Kasumi-1 (cell line): ENCODE measurements around the gene TAS2R42.

Experiments
- DNase-seq, 2 experiments: peaks; one replicate each; lab custom pipeline; 2025; lab: John Stamatoyannopoulos, UW

Gene TAS2R42

DNA sequence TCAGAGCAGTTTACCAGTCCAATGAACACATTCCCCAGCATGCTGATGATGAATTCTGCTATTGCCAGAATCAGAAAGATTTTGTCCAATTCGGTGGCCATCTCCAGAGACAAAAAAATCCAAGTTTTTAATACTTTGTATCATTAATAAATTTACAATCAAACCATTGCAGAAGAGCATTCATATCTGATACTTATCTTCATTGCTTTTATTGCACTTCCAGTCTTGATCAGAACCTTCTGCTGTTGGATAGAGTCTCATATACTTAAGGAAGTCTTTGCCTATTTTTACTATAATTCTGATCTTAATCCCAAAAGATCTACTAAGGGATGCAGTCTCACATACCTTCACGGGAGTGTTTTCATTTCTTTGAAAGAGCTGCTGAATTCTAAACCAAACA lies at the start of gene TAS2R42:
TAS2R42 (minus strand) TSS at position 101 of the 400 bp plus-strand sequence; CDS start at position 101, 0 bp downstream.
- DNase-seq = no peak

- no peak for DNase-seq
These were observed 46.8 kb upstream of the TAS2R42 start for GRCh38 chr12:11233532-11233931.

DNA sequence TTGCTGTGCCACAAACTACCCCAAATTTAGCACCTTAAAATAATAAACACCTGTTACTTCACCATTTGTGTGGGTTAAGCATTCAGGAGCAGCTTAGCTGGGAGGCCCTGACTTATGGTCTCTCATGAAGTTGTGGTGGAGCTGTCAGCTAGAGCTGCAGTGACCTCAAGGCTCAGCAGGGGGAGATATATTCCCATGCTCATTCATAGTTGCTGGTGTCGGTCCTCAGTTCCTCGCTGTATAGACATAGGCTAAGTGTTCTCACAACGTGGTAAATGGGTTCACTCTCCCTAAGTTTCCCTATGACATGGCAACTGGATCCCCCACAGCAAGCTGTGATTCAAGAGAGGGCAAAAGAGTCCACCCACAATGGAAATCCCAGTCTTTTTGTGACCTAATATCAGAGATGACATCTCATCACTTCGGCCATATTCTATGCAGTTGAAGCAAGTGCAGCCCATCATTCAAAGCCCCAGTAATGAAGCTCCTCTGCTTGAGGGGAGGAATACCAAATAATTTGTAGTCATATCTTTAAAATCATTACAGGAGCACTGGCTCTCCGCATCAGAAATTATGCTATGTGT lies 41.7 kb upstream of the TAS2R42 start:
- peak; percentile 52 to 55 for DNase-seq

- DNase-seq = no peak
These were observed 40.6 kb upstream of the TAS2R42 start for GRCh38 chr12:11227373-11227772.

DNA sequence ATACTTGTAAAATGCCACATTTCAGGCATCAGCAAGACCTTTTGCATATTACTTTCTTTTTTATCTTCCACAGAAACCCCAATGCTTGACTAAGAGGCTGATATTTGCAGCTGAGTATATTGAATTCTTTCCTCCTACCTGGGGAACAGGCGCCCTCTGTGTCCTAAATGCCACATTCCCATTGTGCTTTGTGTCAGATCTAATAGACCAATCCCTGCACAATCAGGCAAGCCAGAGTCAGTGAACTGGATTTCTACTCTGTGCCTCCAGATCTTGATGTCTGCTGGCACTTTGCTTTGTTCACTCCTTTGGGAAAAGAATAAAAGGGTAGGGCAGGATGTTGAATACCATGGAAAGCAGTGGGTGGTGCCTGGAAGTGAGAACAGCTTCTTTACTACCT lies 22.4 kb upstream of the TAS2R42 start:
- no peak for DNase-seq

DNA sequence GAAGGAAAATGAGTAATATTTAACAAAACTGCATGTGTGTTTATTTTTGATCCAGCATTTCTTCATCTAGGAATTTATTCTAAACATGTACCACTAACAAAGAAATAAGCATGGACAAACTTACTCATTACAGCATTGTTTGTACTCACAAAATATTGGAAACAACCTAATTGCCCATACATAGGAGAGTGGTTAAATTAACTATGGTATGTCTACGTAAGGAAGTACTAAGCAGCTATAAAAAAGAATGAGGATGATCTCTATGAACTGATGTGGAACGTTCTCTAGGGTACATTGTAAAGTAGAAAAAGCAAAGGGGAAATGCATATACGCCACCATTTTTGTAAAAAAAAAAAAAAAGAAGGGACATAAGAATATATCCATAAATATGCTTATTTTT lies 17.4 kb upstream of the TAS2R42 start:
- no peak for DNase-seq

DNA sequence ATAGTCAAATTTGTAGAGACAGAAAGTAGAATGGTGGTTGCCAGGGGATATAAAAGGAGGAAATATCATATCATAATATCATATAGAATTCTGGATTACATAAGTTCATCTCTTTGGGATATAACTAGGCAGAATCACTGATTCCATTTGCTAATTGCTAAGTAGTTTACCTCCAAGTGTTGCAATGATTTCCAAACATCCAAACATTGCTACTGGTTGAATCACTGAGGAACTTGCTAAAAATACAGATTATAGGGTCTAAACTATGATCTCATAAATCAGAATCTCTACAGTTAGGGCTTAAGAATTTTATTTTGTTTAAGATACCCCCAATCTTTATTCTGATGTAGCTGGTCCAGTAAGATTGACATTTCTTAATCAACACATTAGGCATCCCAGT lies 16.1 kb upstream of the TAS2R42 start:
- DNase-seq = no peak

DNA sequence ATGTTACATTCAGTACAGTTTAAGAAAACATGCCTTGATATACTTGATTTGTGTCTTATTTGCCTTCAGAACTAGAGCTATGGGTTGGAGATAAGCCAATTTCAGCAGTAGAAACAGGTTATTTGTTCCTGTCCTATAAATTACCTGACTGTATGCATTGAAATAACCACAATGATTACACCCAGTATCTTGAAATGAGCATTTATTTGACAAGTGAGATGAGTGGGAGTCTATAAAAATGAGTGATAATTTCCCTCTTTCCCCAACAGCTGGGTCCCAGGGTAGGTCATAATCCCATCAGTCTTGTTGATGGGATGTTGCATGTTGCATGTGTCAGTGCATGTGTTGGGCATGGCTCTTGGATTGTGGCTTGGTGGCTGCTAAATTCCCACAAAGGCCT lies 3.7 kb downstream of the TAS2R42 start:
- no peak for DNase-seq

DNA sequence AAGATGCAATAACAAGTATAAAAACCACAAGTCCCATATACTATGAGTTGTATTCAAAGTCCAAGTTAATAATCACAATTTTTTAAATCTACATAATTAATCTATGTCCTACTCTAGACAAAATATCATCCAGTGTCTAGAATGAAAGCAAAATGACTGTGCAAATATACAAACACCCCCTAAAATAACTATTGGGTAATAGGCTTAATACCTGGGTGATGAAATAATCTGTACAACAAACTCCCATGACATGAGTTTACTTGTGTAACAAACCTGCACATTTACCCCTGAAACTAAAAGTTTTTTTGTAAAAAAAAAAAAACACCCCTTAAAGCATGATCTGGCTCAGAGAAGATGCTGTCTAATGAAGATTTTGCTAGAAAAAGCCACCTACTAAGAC lies 4.2 kb downstream of the TAS2R42 start:
- no peak for DNase-seq

DNA sequence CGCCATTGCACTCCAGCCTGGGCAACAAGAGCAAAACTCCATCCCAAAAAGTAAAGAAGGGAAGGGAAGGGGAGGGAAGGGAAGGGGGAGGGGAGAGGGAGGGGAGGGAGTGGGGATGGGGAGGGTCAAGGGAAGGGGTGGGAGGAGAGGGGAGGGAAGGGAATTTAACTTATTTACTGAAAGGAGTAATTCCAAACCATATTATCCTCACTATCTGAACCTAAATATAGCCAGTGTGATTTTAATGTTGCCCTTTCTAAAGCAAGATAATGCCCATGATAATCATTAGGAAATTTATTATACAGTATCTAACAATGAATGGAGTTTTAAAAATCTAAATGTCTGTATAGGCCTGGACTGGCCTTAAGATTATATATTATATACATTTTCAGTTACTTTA lies 8.5 kb downstream of the TAS2R42 start:
- DNase-seq = no peak

- DNase-seq = no peak
These were observed 12.7 kb downstream of the TAS2R42 start for GRCh38 chr12:11174022-11174421.

- DNase-seq = no peak
These were observed 14.6 kb downstream of the TAS2R42 start for GRCh38 chr12:11171969-11172675.

GRCh38 chr12:11171145-11171968 lies 15.4 kb downstream of the TAS2R42 start, which contains the start of gene SMIM10L1:
TSS of gene SMIM10L1 (plus strand) at chr12:11171194. CDS start at chr12:11171357, 163 bp downstream.
- DNase-seq = peak; percentile 49 to 67

- DNase-seq = no peak
These were observed 16.0 kb downstream of the TAS2R42 start for GRCh38 chr12:11170810-11171144.

- no peak for DNase-seq
These were observed 20.4 kb downstream of the TAS2R42 start for GRCh38 chr12:11166300-11166699.

DNA sequence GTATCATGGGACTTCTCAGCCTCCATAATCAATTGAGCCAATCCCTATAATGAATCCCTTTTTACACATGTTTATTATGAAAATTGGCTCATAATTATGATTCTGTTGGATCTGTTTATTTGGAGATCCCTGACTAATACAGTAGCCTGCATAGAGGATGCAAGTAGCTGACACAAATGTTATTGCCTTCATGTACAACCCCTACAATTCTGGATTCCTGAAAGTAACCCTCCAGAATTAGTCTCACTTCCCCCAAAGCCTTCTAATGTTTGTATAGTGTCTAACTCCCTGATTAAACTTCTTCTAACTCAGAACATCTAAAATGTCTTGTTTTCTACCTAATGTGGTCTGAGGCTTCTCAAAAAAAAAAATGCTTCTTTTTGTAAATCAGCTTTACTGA lies 22.4 kb downstream of the TAS2R42 start:
- no peak for DNase-seq

DNA sequence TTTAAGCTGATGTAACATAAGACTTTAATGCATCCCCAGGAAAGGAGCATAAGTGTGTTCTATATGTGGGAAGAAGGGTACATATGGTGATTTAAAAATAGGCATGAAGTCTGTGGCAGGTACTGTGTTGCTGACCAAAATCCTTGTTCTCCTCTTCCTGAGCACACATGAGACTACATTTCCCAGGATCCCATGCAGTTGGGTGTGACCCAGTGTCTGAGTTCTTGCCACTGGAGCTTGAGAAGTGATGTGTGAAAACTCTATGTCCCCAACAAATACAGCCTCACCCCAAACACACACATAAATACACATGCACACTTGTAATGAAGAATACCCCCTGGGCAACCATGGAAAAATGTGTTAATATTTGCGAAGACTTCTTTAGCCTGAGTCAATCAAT lies 24.2 kb downstream of the TAS2R42 start:
- DNase-seq = no peak

GRCh38 chr12:11158885-11159444 lies 27.8 kb downstream of the TAS2R42 start:
- no peak for DNase-seq

- no peak for DNase-seq
These were observed 32.3 kb downstream of the TAS2R42 start for GRCh38 chr12:11154400-11154925.

DNA sequence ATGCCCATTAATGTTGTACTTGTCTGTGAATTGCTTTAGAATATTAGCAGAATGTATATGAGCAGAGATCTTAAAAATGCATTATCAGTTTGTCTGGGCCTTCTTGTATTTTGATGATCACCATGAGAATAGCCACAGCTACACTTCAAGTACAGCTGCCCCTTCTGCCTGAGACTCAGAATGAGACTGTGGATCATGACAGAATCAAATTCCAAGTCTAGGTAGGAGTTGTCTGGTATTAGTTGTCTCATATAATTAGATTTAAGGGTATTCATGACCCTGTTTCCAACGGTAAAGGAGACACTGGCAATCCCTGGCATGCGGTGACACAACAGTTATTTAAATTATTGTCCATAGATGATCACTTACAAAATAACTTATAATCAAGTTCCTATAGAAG lies 34.0 kb downstream of the TAS2R42 start:
- no peak for DNase-seq

DNA sequence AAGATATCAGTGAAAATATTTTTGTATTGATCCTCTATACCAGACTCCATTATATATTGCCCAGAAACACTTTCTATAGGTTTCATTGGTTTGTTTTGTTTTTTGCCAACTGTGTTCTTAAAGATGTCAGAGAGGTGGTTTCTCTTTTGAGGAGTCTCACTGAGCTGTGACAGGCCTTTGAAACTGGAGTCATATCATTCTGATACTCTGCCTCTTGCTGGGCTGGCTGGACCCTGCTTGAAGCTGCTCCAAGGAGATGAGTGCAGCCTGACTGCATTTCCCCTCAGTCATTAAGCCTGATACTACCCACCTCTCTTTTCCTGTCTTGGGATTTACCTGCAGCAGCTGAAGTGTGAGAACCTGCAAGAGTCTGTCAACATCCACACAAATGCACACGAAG lies 35.9 kb downstream of the TAS2R42 start:
- DNase-seq = no peak

- no peak for DNase-seq
These were observed 39.3 kb downstream of the TAS2R42 start for GRCh38 chr12:11147420-11147819.
